Uterus (tissue), 4 donors: ENCODE data around the gene KCNQ2. TPM values are rescaled to one million over a fixed set of nuclear protein-coding genes. Genes with fewer than 3 reads are reported as not detected.
"Not testable (repeated sequence)": the region's sequence is repeated elsewhere in the genome, so short reads cannot be mapped to it uniquely, and the experiment has no call there.

Experiments used
- DNase-seq, 2 donors: peaks; one replicate each; pipeline ENCODE4 v3.0.0-alpha.2; 2019 to 2020
- H3K27ac ChIP-seq, 2 donors: fragments of 200-600 bp; sonication (generic); 1 replicate in 1 of 2; 2 replicates in 1 of 2; pipeline ENCODE4 v1.5.1; 2016 to 2018
- H3K27me3 ChIP-seq, 2 donors: fragments of 200-600 bp; sonication (generic); one replicate each; pipeline ENCODE4 v1.5.1; 2018 to 2019; ENCODE audit warnings: control low read depth in 1 of 2
- H3K36me3 ChIP-seq, 2 donors: fragments of 200-600 bp; sonication (generic); one replicate each; pipeline ENCODE4 v1.5.1; 2019; ENCODE audit warnings: control low read depth in 1 of 2
- H3K4me1 ChIP-seq, 2 donors: fragments of 200-600 bp; sonication (generic); one replicate each; pipeline ENCODE4 v1.5.1; 2018 to 2019; ENCODE audit warnings: control low read depth in 1 of 2
- H3K4me3 ChIP-seq, 2 donors: fragments of 200-600 bp; sonication (generic); 1 replicate in 1 of 2; 2 replicates in 1 of 2; pipeline ENCODE4 v1.5.1; 2018 to 2019; ENCODE audit warnings: mild to moderate bottlenecking in 1 of 2
- H3K9me3 ChIP-seq, 2 donors: fragments of 200-600 bp; sonication (generic); one replicate each; pipeline ENCODE4 v1.5.1; 2019; ENCODE audit warnings: control low read depth in 1 of 2
- CTCF ChIP-seq, 4 experiments: fragments of 200-600 bp in 2 of 4; fragments of 450-650 bp in 2 of 4; sonication (generic) in 2 of 4; IDR thresholded peaks; one replicate each; pipeline ENCODE4 v1.5.1; 2016 to 2019; ENCODE audit warnings: antibody characterized with exemption in 4 of 4, mild to moderate bottlenecking in 2 of 4, moderate library complexity in 1 of 4
- POLR2A ChIP-seq, 2 donors: fragments of 450-650 bp; IDR thresholded peaks; one replicate each; pipeline ENCODE4 v1.6.1; 2016; ENCODE audit warnings: antibody characterized with exemption in 2 of 2, mild to moderate bottlenecking in 1 of 2, moderate library complexity in 1 of 2
- intact Hi-C: fragments of 100-400 bp; cut with DNase I; formaldehyde crosslinking; loops from one replicate; pipeline ENCODE4 v1.15.1; 2023; ENCODE audit warnings: low total_unique reads
- total RNA-seq, 4 donors: library from RNA; depleted of rRNA in 3 of 4; stranded (reverse); fragments of >200 nt in 3 of 4; gene quantifications; one replicate each; pipeline versions ENCODE4 v1.1.0 to v1.2.4, GENCODE V29; 2014 to 2023
- donor health status: DM: yes; HTN: yes; CAD: no.

KCNQ2 gene
- total RNA-seq, 4 donors from 2014 or later, result 1.2 to 4.9 TPM; not detected in 2

GRCh38 chr20:63381781-63382431 is 90.5 kb downstream of the KCNQ2 start:
- H3K27me3 ChIP-seq, result peaks cover 0 to 5% of the 10 kb centered on the region in 2 donors

GRCh38 chr20:63380346-63380870 is 92.0 kb downstream of the KCNQ2 start:
- H3K4me1 ChIP-seq, result no peaks in the 10 kb centered on the region
- intact Hi-C loops, result no loop called here
- peaks cover 0 to 5% of the 10 kb centered on the region in 2 donors for H3K27me3 ChIP-seq
- TF ChIP-seq POLR2A (IDR thresholded peaks at IDR 0.05) (no peak), CTCF (IDR thresholded peaks at IDR 0.05) (no peak)
- DNase-seq, result no peak
- no peaks in the 10 kb centered on the region for H3K36me3 ChIP-seq
- no peak overlapping the region for H3K4me3 ChIP-seq
- no peak overlapping the region for H3K27ac ChIP-seq
- no peaks in the 10 kb centered on the region for H3K9me3 ChIP-seq

More at GRCh38 chr20:63381781-63382431, 90.5 kb downstream of the KCNQ2 start:
- no peak for DNase-seq
- Histone ChIP-seq H3K4me3 (no peak overlapping the region), H3K36me3 (no peaks in the 10 kb centered on the region), H3K4me1 (no peaks in the 10 kb centered on the region), H3K9me3 (no peaks in the 10 kb centered on the region), H3K27ac (no peak overlapping the region)
- intact Hi-C loops, result no loop called here
- peak; percentile 41 to 78 (median 54) for TF ChIP-seq CTCF (IDR thresholded peaks at IDR 0.05)
- TF ChIP-seq POLR2A (IDR thresholded peaks at IDR 0.05), result no peak

- intact Hi-C loops, H3K27ac ChIP-seq, H3K4me3 ChIP-seq, H3K27me3 ChIP-seq, H3K9me3 ChIP-seq, DNase-seq, H3K4me1 ChIP-seq, H3K36me3 ChIP-seq: not testable (repeated sequence)
Measured at GRCh38 chr20:63379872-63380271, 92.6 kb downstream of the KCNQ2 start.

GRCh38 chr20:63379296-63379695 is 93.2 kb downstream of the KCNQ2 start:
- Histone ChIP-seq H3K27ac (no peak overlapping the region), H3K4me3 (no peak overlapping the region), H3K4me1 (no peaks in the 10 kb centered on the region), H3K9me3 (no peaks in the 10 kb centered on the region), H3K27me3 (peaks cover 0 to 5% of the 10 kb centered on the region in 2 donors), H3K36me3 (no peaks in the 10 kb centered on the region)
- TF ChIP-seq CTCF (IDR thresholded peaks at IDR 0.05) (no peak), POLR2A (IDR thresholded peaks at IDR 0.05) (no peak)
- no peak for DNase-seq
- intact Hi-C loops, result no loop called here

GRCh38 chr20:63378626-63379025 is 93.8 kb downstream of the KCNQ2 start:
- TF ChIP-seq POLR2A (IDR thresholded peaks at IDR 0.05), result no peak
- no peak for TF ChIP-seq CTCF (IDR thresholded peaks at IDR 0.05)
- Histone ChIP-seq H3K27me3 (peaks cover 0 to 5% of the 10 kb centered on the region in 2 donors), H3K27ac (no peak overlapping the region), H3K9me3 (no peaks in the 10 kb centered on the region), H3K36me3 (no peaks in the 10 kb centered on the region), H3K4me1 (no peaks in the 10 kb centered on the region), H3K4me3 (no peak overlapping the region)
- no peak for DNase-seq
- intact Hi-C loops, result no loop called here
